Hematopoietic multipotent progenitor cell (in vitro differentiated cells): ENCODE results near the gene PLEKHA8. TPM values are rescaled to one million over a fixed set of nuclear protein-coding genes. Genes with fewer than 3 reads are reported as not detected.
A peak's percentile ranks its signal among the peaks of the same experiment; 100 is the strongest.
"Not testable (repeated sequence)": the region's sequence is repeated elsewhere in the genome, so short reads cannot be mapped to it uniquely, and the experiment has no call there.

Experiments
- DNase-seq, 3 donors: peaks; one replicate each; pipeline ENCODE4 v3.0.0-alpha.2; 2011 to 2015; ENCODE audit warnings: low read depth in 2 of 3, low spot score in 2 of 3
- total RNA-seq: library from RNA; depleted of rRNA; stranded (reverse); fragments of >200 nt; gene quantifications from one replicate; pipeline ENCODE4 v1.2.3, GENCODE V29; 2012

The PLEKHA8 gene
- total RNA-seq, 1 donor = 4.6 TPM

- no peak for DNase-seq
These were observed 63.3 kb downstream of the PLEKHA8 start for GRCh38 chr7:30091491-30091912.

DNA sequence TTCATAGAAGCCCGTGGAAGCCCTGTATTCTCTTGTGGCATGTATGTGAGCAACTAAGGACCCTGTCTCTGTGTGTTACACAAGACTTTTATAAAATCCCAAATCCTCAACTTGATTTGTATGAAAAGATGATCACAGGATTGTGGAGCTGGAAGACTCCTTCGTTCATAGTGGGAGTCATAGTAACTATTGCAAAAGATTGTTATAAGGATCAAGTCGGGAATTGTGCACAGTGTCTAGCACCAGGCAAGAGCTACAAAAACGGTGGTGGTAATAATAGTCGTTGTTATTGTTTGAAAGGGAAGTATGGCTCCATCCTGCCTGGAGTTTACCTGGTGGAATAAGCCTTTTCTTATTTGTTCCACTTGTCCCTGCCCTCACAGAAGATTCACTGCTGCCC, 63.8 kb downstream of the PLEKHA8 start:
- DNase-seq = no peak

DNA sequence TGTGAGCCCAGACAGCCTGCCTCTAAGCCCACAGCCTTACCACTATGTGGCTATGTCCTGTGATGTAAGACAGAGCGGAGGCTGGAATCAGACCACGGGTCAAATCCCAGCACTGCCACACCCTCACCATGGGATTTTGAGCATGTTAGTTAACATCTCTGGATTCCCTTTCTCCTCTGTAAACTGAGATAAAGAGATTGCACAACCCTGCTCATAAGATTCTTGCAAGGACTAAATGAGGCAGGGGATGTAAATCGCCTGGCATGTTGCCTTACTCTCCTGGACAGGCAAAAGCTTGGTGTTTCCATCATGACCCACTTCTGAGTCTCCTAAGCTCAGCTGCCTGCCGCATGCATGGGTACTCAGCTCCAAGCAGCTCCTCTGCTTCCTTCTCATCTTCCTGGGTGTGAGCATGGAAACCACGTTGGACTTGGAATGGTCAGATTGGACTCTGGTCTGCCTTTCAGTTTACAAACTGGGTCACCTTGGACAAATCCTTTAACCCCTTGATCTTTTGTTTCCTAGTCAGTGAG, 65.3 kb downstream of the PLEKHA8 start:
- no peak for DNase-seq

- DNase-seq = not testable (repeated sequence)
These were observed 70.4 kb downstream of the PLEKHA8 start for GRCh38 chr7:30098599-30098998.

- no peak for DNase-seq
These were observed 74.1 kb downstream of the PLEKHA8 start for GRCh38 chr7:30102281-30102680.

GRCh38 chr7:30104157-30104556, 75.9 kb downstream of the PLEKHA8 start:
- DNase-seq = no peak

- DNase-seq = no peak
These were observed 84.0 kb downstream of the PLEKHA8 start for GRCh38 chr7:30112103-30112713.

DNA sequence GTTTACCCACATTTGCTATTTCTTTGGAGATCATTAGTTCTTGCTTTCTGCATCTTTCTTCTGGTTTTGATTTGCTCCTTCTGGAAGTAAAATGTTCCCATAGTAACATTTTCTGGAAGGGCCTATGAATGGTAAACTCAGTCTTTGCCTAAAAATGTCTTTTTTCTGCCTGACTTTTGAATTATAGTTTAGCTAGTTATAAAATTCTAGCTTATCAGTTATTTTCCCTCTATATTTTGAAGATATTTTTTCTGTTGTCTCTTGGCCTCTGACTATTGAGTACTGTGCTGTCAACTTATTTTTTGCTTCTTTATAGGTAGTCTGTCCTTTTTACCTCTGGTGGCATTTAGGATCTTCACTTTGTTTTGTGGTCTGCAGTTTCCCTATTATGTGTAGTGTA, 84.9 kb downstream of the PLEKHA8 start:
- no peak for DNase-seq

GRCh38 chr7:30114536-30115238, 86.5 kb downstream of the PLEKHA8 start:
- no peak for DNase-seq

DNA sequence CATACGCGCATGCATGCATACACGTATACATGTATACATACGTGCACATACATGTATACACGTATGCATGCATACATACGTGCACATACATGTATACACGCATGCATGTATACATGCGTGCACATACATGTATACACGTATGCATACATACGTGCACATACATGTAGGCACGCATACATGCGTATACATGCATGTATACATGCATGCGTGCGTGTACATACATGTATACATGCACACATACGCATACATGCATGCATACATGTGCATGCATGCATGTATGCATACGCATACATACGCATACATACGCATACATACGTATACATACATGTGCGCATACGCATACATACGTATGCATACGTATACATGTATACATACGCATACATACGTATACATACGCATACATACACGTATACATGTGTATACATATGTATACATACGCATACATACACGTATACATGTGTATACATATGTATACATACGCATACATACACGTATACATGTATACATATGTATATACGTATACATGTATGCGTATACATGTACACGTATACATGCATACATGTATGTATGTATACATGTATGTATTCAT, 87.6 kb downstream of the PLEKHA8 start:
- no peak for DNase-seq

DNA sequence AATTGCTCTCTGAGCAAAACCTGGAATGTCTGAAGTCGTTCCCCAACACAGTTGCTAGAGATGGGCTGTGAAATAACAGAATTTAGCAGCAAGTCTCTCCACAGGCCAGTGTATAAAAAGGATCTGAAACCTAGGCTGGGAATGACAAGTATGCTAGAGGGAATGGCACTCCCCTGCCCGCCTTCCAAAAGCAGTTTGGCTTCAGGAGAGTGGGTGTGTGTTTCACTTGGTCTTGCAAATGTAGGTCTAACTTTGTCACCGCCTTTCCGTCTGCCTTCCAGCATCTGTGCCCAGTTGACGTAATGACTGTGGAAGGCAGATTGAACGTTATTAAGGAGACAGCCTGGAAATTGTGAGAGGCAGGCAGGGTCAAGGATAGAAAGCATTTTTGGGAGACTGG, 88.6 kb downstream of the PLEKHA8 start:
- DNase-seq = no peak

GRCh38 chr7:30117896-30118295, 89.7 kb downstream of the PLEKHA8 start:
- no peak for DNase-seq

DNA sequence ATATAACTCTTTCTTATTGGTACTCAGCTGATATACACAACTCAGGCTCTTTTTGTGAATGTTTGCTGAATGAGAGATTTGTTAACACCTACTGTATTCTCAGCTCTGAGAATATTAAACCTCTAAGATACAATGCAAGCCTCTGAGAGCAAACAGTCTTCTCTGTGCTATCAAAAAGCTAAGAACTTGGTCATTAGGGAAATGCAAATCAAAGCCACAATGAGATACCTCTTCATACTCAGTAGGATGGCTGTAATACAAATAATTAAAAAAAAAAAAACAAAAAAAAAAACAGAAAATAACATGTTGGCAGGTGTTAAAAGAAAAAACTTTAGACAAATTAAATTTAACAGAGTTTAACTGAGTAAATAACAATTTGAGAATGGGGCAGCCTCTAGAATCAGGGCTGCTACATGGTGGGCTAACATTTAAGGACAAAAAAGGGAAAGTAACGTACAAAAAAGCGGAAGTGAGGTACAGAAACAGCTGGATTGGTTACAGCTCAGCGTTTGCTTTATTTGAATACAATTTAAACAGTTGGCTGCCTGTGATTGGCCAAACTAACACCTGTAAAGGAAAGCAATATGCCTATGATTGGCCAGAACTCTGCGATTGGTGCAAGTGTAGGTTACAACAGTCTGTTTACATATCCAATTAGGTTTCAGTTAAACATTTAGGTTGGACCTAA, 91.8 kb downstream of the PLEKHA8 start:
- no peak for DNase-seq

DNA sequence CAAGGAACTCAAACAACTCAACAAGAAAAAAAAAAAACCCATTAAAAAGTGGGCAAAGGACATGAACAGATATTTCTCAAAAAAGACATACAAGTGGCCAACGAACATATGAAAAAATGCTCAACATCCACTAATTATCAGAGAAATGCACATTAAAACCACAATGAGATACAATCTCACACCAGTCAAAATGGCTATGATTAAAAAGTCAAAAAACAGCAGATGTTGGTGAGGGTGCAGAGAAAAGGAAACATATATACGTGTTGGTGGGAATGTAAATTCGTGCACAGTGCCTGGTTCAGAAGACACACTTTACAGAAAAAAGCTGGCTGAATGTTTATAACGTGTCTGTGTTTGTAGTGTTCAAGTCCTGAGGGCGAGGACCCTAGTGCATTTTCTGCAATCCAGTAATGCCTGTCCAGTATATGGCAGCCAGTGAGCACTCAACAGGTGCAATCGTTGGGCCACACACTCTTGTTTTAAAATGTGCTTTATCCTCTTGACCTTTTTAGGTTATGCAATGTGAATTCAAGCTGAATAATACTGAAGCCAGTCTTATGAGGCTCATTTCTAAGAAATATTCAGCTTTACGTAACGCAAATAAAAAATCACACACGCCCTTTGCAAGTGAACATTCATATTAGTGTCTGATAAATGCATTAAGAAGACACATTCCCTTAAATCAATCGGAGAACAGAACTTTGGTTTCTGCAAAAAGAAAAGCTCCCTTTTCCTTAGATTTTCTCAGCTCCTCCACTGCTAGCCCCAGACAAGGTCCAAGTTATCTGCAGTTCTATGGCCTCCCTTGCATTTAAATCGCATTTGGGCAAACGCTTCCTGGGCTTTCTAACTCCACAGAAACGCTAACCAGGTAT, 105.8 kb downstream of the PLEKHA8 start:
- no peak for DNase-seq

GRCh38 chr7:30134611-30135300, 106.5 kb downstream of the PLEKHA8 start, which contains the start of gene MTURN:
TSS of gene MTURN (plus strand) at chr7:30134986. CDS start at chr7:30135137, 151 bp downstream.
- peak; percentile 77 to 88 (median 84) for DNase-seq

- peak; percentile 26 to 54 (median 41) for DNase-seq
These were observed 107.3 kb downstream of the PLEKHA8 start for GRCh38 chr7:30135301-30136116.

DNA sequence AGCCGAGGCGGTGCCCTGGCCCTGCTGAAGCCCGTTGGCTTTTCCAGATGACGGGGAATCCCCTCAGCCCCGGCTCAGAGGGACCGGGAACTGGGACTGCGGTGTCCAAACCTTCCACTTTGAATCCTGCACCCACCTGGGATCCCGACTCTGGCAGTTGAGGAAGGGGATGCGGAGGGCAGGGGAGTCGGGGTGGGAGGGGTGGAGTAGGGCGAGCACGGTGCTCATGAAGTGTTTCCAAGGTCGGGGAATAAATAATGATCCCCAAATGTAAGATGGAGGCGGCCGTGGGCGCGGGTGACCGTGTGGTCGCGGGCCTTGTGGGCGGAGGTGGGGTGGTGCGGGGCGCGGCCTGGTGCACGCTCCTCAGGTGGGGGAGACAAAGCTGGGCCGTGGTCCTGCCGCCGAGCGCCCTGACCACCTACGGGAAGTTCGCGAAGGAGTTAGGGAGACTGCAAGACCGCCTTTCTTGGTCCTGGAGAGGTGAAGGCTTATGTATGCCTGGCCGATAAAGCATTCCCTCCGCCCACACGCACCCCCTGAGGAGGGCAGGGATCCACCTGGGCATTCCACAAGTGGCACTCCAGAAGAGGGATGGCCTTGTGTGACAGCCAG, 108.0 kb downstream of the PLEKHA8 start:
- no peak for DNase-seq

- DNase-seq = no peak
These were observed 108.7 kb downstream of the PLEKHA8 start for GRCh38 chr7:30136743-30137485.
